Measurements from ENCODE around the gene AIG1. TPM values are rescaled to one million over a fixed set of nuclear protein-coding genes. Genes with fewer than 3 reads are reported as not detected.

AIG1 gene
- total and polyA plus RNA-seq, 2 donors from 2014 or later, result 57.3 to 146 TPM

DNA sequence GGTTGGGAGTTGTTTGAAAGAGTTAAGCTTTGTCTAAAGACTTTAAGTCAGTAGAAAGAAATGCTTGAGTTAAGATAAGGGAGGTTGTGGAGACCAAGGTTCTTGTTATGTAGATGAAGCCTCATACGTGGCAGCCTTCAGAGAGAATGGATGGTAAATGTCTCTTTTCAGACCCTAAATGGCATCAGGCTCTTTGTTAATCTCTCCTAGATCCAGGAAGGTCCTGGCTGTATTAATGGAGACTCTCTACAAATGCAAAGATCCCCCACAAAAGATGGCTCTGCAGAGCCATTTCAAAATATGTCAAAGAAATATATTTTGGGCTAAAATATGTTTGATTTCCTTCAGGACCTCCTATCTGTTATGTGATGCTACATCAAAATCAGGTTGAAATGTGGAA is 228.2 kb downstream of the AIG1 start:
- no peaks in the 10 kb centered on the region for H3K4me1 ChIP-seq (ENCODE audit: control insufficient read depth in 2 of 3, insufficient read depth in 2 of 3, low read depth in 1 of 3, low read length in 3 of 3)
- peaks cover 0 to 4% (median 0%) of the 10 kb centered on the region in 3 donors for H3K36me3 ChIP-seq (ENCODE audit: control insufficient read depth in 2 of 3, insufficient read depth in 3 of 3, low read length in 3 of 3)
- intact Hi-C loops (cut with DNase I), result no loop called here
- no peak for FAIRE-seq
- H3K9ac ChIP-seq (ENCODE audit: low read length in 3 of 3), result no peak overlapping the region
- no peak for DNase-seq
- no peaks in the 10 kb centered on the region for H3K27me3 ChIP-seq (ENCODE audit: control insufficient read depth, insufficient read depth, low read length)
- no peak overlapping the region for H3K4me3 ChIP-seq (ENCODE audit: low read length in 3 of 3)
- H3K27ac ChIP-seq (ENCODE audit: low read depth in 2 of 2, low read length in 2 of 2), result no peak overlapping the region
- TF ChIP-seq, protein P1, sequence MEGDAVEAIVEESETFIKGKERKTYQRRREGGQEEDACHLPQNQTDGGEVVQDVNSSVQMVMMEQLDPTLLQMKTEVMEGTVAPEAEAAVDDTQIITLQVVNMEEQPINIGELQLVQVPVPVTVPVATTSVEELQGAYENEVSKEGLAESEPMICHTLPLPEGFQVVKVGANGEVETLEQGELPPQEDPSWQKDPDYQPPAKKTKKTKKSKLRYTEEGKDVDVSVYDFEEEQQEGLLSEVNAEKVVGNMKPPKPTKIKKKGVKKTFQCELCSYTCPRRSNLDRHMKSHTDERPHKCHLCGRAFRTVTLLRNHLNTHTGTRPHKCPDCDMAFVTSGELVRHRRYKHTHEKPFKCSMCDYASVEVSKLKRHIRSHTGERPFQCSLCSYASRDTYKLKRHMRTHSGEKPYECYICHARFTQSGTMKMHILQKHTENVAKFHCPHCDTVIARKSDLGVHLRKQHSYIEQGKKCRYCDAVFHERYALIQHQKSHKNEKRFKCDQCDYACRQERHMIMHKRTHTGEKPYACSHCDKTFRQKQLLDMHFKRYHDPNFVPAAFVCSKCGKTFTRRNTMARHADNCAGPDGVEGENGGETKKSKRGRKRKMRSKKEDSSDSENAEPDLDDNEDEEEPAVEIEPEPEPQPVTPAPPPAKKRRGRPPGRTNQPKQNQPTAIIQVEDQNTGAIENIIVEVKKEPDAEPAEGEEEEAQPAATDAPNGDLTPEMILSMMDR (IDR thresholded peaks at IDR 0.05; ENCODE audit: borderline replicate concordance, extremely low read depth, insufficient read depth), result no peak
- no peaks in the 10 kb centered on the region for H3K9me3 ChIP-seq (ENCODE audit: control insufficient read depth in 2 of 3, insufficient read depth in 1 of 3, low read length in 3 of 3)

DNA sequence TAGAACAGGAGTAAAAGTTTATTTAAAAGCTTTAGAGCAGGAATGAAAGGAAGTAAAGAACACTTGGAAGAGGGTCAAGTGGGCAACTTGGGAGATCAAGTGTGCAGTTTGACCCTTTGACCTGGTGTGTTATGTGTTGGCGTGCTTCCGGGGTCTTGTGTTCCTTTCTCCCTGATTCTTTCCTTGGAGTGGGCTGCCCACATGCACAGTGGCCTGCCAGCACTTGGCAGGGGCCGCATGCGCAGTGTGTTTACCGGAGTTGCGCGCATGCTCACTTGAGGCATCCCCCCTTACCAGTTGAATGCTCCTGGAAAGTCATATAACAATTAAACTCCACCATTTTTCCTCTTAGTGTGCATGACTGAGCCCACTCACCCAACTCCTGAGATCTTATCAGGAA is 229.5 kb downstream of the AIG1 start:
- no peaks in the 10 kb centered on the region for H3K4me1 ChIP-seq (ENCODE audit: control insufficient read depth in 2 of 3, insufficient read depth in 2 of 3, low read depth in 1 of 3, low read length in 3 of 3)
- DNase-seq (no peak), FAIRE-seq (no peak)
- intact Hi-C loops (cut with DNase I), result no loop called here
- H3K36me3 ChIP-seq (ENCODE audit: control insufficient read depth in 2 of 3, insufficient read depth in 3 of 3, low read length in 3 of 3), result peaks cover 0 to 4% (median 2%) of the 10 kb centered on the region in 3 donors
- no peak overlapping the region for H3K27ac ChIP-seq (ENCODE audit: low read depth in 2 of 2, low read length in 2 of 2)
- H3K27me3 ChIP-seq (ENCODE audit: control insufficient read depth, insufficient read depth, low read length), result no peaks in the 10 kb centered on the region
- no peaks in the 10 kb centered on the region for H3K9me3 ChIP-seq (ENCODE audit: control insufficient read depth in 2 of 3, insufficient read depth in 1 of 3, low read length in 3 of 3)
- no peak overlapping the region for H3K9ac ChIP-seq (ENCODE audit: low read length in 3 of 3)
- no peak overlapping the region for H3K4me3 ChIP-seq (ENCODE audit: low read length in 3 of 3)
- TF ChIP-seq, protein P1 (IDR thresholded peaks at IDR 0.05; ENCODE audit: borderline replicate concordance, extremely low read depth, insufficient read depth), result no peak

DNA sequence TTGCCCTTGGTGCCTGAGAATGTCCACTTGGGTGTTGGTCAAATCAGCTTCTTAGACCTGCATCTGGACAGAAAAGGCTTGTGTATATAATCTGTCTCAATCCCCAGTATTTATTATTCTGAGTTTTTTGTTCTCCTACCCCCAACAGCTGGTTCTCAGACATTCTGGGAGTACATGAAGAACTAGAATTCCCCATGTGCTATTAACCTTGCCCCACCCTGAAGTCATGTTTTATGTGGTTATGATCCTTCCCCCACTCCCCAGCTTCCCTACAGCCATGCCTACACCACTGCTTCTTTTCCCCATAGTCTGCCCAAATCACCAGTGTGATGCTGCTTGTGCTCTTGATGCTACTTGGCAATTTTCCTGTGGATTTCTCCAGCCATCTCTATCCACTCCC is 232.8 kb downstream of the AIG1 start:
- Histone ChIP-seq H3K36me3 (ENCODE audit: control insufficient read depth in 2 of 3, insufficient read depth in 3 of 3, low read length in 3 of 3) (peaks cover 0 to 2% (median 0%) of the 10 kb centered on the region in 3 donors), H3K27ac (ENCODE audit: low read depth in 2 of 2, low read length in 2 of 2) (no peak overlapping the region), H3K4me3 (ENCODE audit: low read length in 3 of 3) (no peak overlapping the region), H3K4me1 (ENCODE audit: control insufficient read depth in 2 of 3, insufficient read depth in 2 of 3, low read depth in 1 of 3, low read length in 3 of 3) (no peaks in the 10 kb centered on the region), H3K9ac (ENCODE audit: low read length in 3 of 3) (no peak overlapping the region), H3K9me3 (ENCODE audit: control insufficient read depth in 2 of 3, insufficient read depth in 1 of 3, low read length in 3 of 3) (no peaks in the 10 kb centered on the region), H3K27me3 (ENCODE audit: control insufficient read depth, insufficient read depth, low read length) (no peaks in the 10 kb centered on the region)
- FAIRE-seq, result no peak
- DNase-seq, result peak in 1 of 5 donors; percentile 7
- intact Hi-C loops (cut with DNase I), result no loop called here
- TF ChIP-seq, protein P1 (IDR thresholded peaks at IDR 0.05; ENCODE audit: borderline replicate concordance, extremely low read depth, insufficient read depth), result no peak

DNA sequence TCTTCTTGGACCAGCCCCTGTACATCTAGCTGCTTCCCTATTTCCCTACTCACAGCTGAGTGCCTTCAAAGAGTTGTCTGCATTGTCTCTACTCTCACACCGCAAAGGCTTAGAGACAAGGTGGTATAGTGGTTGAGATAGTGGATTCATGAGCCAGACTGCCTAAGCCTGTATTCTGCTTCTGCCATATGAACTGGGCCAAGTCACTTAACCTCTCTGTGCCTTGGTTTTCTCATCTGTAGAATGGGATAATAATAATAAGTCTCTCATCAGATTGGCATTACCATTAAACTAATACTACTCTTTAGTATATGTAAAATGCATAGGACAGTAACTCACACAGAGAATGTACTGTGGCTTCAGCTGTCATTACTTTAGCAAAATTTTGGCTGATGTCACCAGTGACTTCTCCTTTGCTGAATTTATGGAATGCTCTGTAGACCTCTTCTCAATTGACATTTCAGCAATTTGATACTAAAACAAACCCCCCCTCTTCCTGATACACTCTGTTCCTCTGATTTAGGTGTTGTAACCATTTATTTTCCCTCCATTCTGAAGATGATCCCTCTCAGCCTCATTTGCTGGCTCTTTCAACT is 233.7 kb downstream of the AIG1 start:
- intact Hi-C loops (cut with DNase I), result no loop called here
- no peak for FAIRE-seq

More for the DNA sequence above, 233.7 kb downstream of the AIG1 start:
- Histone ChIP-seq H3K9me3 (ENCODE audit: control insufficient read depth in 2 of 3, insufficient read depth in 1 of 3, low read length in 3 of 3) (no peaks in the 10 kb centered on the region), H3K4me1 (ENCODE audit: control insufficient read depth in 2 of 3, insufficient read depth in 2 of 3, low read depth in 1 of 3, low read length in 3 of 3) (no peaks in the 10 kb centered on the region), H3K27ac (ENCODE audit: low read depth in 2 of 2, low read length in 2 of 2) (no peak overlapping the region), H3K9ac (ENCODE audit: low read length in 3 of 3) (no peak overlapping the region), H3K4me3 (ENCODE audit: low read length in 3 of 3) (no peak overlapping the region), H3K36me3 (ENCODE audit: control insufficient read depth in 2 of 3, insufficient read depth in 3 of 3, low read length in 3 of 3) (peaks cover 0 to 2% (median 0%) of the 10 kb centered on the region in 3 donors), H3K27me3 (ENCODE audit: control insufficient read depth, insufficient read depth, low read length) (no peaks in the 10 kb centered on the region)
- DNase-seq, result no peak
- TF ChIP-seq, protein P1 (IDR thresholded peaks at IDR 0.05; ENCODE audit: borderline replicate concordance, extremely low read depth, insufficient read depth), result no peak
